Measurements from ENCODE around the gene EXOC3.

DNA sequence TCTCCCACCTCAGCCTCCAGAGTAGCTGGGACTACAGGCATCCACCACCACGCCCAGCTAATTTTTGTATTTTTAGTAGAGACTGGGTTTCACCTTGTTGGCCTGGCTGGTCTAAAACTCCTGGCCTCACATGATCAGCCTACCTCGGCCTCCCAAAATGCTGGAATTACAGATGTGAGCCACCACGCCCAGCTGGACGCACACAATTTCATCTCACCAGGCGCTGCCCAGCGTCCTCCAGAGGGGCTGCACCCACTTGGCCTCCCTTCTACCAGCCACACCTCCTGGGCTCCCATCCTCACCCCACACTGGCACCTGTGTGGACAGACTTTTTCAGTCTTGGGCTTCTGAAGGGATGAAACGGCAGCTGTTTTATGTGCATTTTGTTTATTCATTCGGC is 3.8 kb upstream of the EXOC3 start:
- TF ChIP-seq, protein P1, sequence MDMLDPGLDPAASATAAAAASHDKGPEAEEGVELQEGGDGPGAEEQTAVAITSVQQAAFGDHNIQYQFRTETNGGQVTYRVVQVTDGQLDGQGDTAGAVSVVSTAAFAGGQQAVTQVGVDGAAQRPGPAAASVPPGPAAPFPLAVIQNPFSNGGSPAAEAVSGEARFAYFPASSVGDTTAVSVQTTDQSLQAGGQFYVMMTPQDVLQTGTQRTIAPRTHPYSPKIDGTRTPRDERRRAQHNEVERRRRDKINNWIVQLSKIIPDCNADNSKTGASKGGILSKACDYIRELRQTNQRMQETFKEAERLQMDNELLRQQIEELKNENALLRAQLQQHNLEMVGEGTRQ (IDR thresholded peaks at IDR 0.05; ENCODE audit: low read depth, low read length) = no peak
- TF ChIP-seq CTCF (conservative IDR thresholded peaks at IDR 0.05; ENCODE audit: low read depth, low read length) (no peak), NFE2L2 (IDR thresholded peaks at IDR 0.05; ENCODE audit: low read depth, low read length) (no peak), POLR2A (IDR thresholded peaks at IDR 0.05; ENCODE audit: low read depth, low read length) (no peak), RFX5 (IDR thresholded peaks at IDR 0.05; ENCODE audit: low read depth, low read length) (no peak), SMC3 (IDR thresholded peaks at IDR 0.05; ENCODE audit: low read depth, low read length) (no peak), RAD21 (IDR thresholded peaks at IDR 0.05; ENCODE audit: low read length) (no peak), RCOR1 (IDR thresholded peaks at IDR 0.05; ENCODE audit: insufficient replicate concordance, low read length) (no peak), ELK1 (IDR thresholded peaks at IDR 0.05; ENCODE audit: borderline replicate concordance, low read depth, low read length) (no peak)
